ENCODE measurements around the gene TMTC4.

DNA sequence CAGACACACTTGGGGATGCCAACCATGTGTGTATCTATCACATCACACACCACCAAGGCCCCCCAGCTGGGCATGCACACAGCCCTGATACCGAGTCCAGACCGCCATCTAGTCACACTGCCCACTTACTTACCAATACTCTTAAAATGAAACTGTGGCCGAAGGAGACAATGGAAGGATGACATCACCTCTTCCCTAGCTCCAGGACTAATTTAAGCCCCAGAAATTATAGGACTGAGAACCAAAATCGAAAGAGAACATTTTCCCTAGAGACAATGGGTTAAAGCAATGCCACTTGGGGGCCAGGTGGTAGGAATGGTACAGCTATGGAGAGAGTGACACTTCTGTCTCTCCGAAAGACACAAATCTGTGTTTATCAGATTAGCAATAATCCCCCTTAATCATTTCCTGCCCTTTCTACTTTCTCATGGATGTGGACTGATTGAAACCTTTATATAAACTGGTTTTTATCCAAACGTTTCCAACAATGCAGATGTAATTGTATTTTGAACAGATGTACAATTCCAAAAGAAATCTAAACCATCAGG is 85.3 kb downstream of the TMTC4 start:
- TF ChIP-seq POLR2AphosphoS5 (IDR thresholded peaks at IDR 0.05; ENCODE audit: low read depth, low read length) (no peak), POLR2A (IDR thresholded peaks at IDR 0.05; ENCODE audit: low read depth, low read length) (no peak), TAF1 (IDR thresholded peaks at IDR 0.05; ENCODE audit: borderline replicate concordance, low read depth, low read length) (no peak)

Measured in GM12892 (cell line).